ENCODE results near the gene NUTM2E. TPM values are rescaled to one million over a fixed set of nuclear protein-coding genes. Genes with fewer than 3 reads are reported as not detected.

NUTM2E gene
- total RNA-seq (2014; rRNA removed; shearing (Covaris generic)), result not detected in 2 replicates

GRCh38 chr10:79826496-79827215 lies at the start of gene NUTM2E:
NUTM2E (plus strand) TSS chr10:79826739; CDS start chr10:79841741, 15,002 bp downstream.

Other genes with a start within 250 kb of the NUTM2E start
- not detected in 2 replicates for gene SFTPA1, start 215.8 kb upstream of the NUTM2E start, total RNA-seq (2014; rRNA removed; shearing (Covaris generic))
- gene NUTM2B, start 123.5 kb upstream of the NUTM2E start, total RNA-seq (2014; rRNA removed; shearing (Covaris generic)), result 0.42 and 0.91 TPM in 2 replicates
- not detected in 2 replicates for gene SFTPD, start 122.4 kb downstream of the NUTM2E start, total RNA-seq (2014; rRNA removed; shearing (Covaris generic))